ENCODE data around the gene MORN3. TPM values are rescaled to one million over a fixed set of nuclear protein-coding genes. Genes with fewer than 3 reads are reported as not detected.

Gene MORN3
- total and polyA plus RNA-seq, 2 of the 8 experiments (the other 6 are each of a cell fraction or from before 2014, with no cell fraction given) = 0.39 to 0.93 TPM

- H3K79me2 ChIP-seq (ENCODE audit: control insufficient read depth in 1 of 2, insufficient read depth in 2 of 2, low read length in 2 of 2) = no peaks in the 10 kb centered on the region
- no peak overlapping the region for H3K27ac ChIP-seq (ENCODE audit: low read depth, low read length)
- H2AK5ac ChIP-seq (ENCODE audit: low read depth, low read length) = no peak overlapping the region
- H2BK5ac ChIP-seq (ENCODE audit: low read depth, low read length) = no peak overlapping the region
- no peak overlapping the region for H3K56ac ChIP-seq (replicated peaks; ENCODE audit: insufficient read length, low read depth, low read length)
- H2BK15ac ChIP-seq (ENCODE audit: low read length) = no peak overlapping the region
- 83% methylated on average over 11 of the region's 11 CpGs; no CpG with 5 or more reads in 1 of the 2 experiments for WGBS, 2 experiments (ENCODE audit: extremely low coverage in 1 of 2, insufficient coverage in 1 of 2, insufficient read length in 1 of 2, insufficient replicate concordance in 2 of 2, low coverage in 1 of 2, low lambda C conversion rate in 2 of 2, missing lambda C conversion rate in 1 of 2)
- H4K91ac ChIP-seq (replicated peaks; ENCODE audit: insufficient read length, low read length) = no peak overlapping the region
- H3K4ac ChIP-seq (replicated peaks; ENCODE audit: insufficient read length, low read depth, low read length) = no peak overlapping the region
- CTCF ChIA-PET (ENCODE audit: partially characterized antibody) = interaction anchor here (0.6 to 2.5 kb wide), 9 partner anchors 9 to 184 kb away, joined by 3 to 12 read pairs (median 6); partner anchors contain the start of gene KDM2B
- H3K36me3 ChIP-seq (ENCODE audit: control insufficient read depth in 2 of 4, insufficient read depth in 4 of 4, low read length in 3 of 4) = no peaks in the 10 kb centered on the region
- no peaks in the 10 kb centered on the region for H3K79me1 ChIP-seq (ENCODE audit: low read depth, low read length)
- no peak for TF ChIP-seq POLR2AphosphoS5 (IDR thresholded peaks at IDR 0.05; ENCODE audit: low read depth, low read length)
- no peak overlapping the region; the same call in 1 of the 2 replicates for H3K18ac ChIP-seq (ENCODE audit: extremely low read depth, low read length)
- no peak overlapping the region for H2BK120ac ChIP-seq (replicated peaks; ENCODE audit: low read depth, low read length)
- H3K4me3 ChIP-seq (ENCODE audit: extremely low read depth in 1 of 4, insufficient read depth in 2 of 4, low read depth in 3 of 4, low read length in 4 of 4) = no peak overlapping the region
- FAIRE-seq (no peak), DNase-seq (ENCODE audit: low read depth in 1 of 2, low spot score in 2 of 2) (no peak)
- peaks cover 0 to 6% (median 1%) of the 10 kb centered on the region in 4 experiments; a peak in 2 of 7 replicates for H3K4me1 ChIP-seq (replicated peaks in 1 of 4; ENCODE audit: control insufficient read depth in 3 of 4, insufficient read depth in 4 of 4, low read length in 3 of 4)
- no peak overlapping the region for H3K14ac ChIP-seq (ENCODE audit: insufficient read length)
- H2BK20ac ChIP-seq (ENCODE audit: low read length) = no peak overlapping the region
- H3K9me3 ChIP-seq (ENCODE audit: insufficient read depth in 2 of 2, low read depth in 1 of 2, low read length in 1 of 2) = no peaks in the 10 kb centered on the region
- H3K27me3 ChIP-seq (replicated peaks in 1 of 4; ENCODE audit: control insufficient read depth in 3 of 4, extremely low read depth in 1 of 4, insufficient read depth in 3 of 4, low read length in 3 of 4) = no peaks in the 10 kb centered on the region
- H3K4me2 ChIP-seq (ENCODE audit: insufficient read depth in 1 of 2, low read depth in 2 of 2, low read length in 2 of 2) = no peak overlapping the region
- H4K8ac ChIP-seq (ENCODE audit: extremely low read depth, insufficient read depth, low read length) = no peak overlapping the region
- no peaks in the 10 kb centered on the region for H4K20me1 ChIP-seq (replicated peaks in 1 of 2; ENCODE audit: control insufficient read depth in 1 of 2, insufficient read depth in 2 of 2, low read length in 2 of 2)
- H3K9ac ChIP-seq (replicated peaks in 1 of 4; ENCODE audit: extremely low read depth in 1 of 4, low read depth in 3 of 4, low read length in 3 of 4) = no peak overlapping the region
- POLR2A ChIA-PET (ENCODE audit: partially characterized antibody) = interaction anchor here (0.6 to 6.9 kb wide), 10 partner anchors 10 to 283 kb away, joined by 3 to 104 read pairs (median 6); partner anchors contain the start of genes KDM2B and ORAI1
- no peak overlapping the region for H4K5ac ChIP-seq (ENCODE audit: insufficient read length, low read depth, low read length)
- H3K23ac ChIP-seq (ENCODE audit: insufficient read length) = no peak overlapping the region
- H2AFZ ChIP-seq (ENCODE audit: low read length) = no peak overlapping the region
- no peak overlapping the region for H2BK12ac ChIP-seq (ENCODE audit: low read depth, low read length)
- H3K23me2 ChIP-seq (ENCODE audit: low read depth, low read length) = no peaks in the 10 kb centered on the region
Measured at GRCh38 chr12:121610239-121611149, 59.0 kb downstream of the MORN3 start.

Measured in H1 (cell line).